Measurements from ENCODE around the gene RXRB. TPM values are rescaled to one million over a fixed set of nuclear protein-coding genes. Genes with fewer than 3 reads are reported as not detected.
A peak's percentile ranks its signal among the peaks of the same experiment; 100 is the strongest.

Gene RXRB
- total RNA-seq, 1 donor from 2014 or later, result 46.6 TPM

DNA sequence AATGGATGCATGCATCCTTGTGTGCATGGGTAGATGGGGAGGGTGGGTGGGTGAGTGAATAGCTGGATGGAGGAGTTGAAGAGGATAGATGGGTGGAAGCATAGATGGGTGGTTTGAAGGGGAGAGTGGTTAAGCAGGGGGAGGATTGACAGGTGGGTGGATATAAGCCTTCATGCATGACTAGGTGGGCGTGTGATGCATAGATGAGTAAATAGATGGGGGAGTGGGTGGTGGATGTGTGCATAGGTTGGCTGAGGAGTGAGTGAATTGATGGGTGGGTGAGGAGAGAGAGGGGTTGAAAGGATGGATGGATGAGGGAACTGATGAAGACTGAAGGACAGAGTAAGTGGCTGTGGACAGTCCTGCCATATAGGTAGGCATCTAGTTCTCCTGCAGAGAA, 12.7 kb downstream of the RXRB start:
- H3K27ac Mint-ChIP-seq, result no peak overlapping the region
- no peak for DNase-seq
- peaks cover 27% of the 10 kb centered on the region for H3K9me3 Mint-ChIP-seq
- H3K4me3 Mint-ChIP-seq, result no peak overlapping the region
- H3K27me3 Mint-ChIP-seq, result peaks cover 46% of the 10 kb centered on the region
- intact Hi-C loops (cut with micrococcal nuclease), result no loop called here
- peaks cover 19% of the 10 kb centered on the region for H3K36me3 Mint-ChIP-seq (ENCODE audit: low read depth)
- peaks cover 32% of the 10 kb centered on the region for H3K4me1 Mint-ChIP-seq

DNA sequence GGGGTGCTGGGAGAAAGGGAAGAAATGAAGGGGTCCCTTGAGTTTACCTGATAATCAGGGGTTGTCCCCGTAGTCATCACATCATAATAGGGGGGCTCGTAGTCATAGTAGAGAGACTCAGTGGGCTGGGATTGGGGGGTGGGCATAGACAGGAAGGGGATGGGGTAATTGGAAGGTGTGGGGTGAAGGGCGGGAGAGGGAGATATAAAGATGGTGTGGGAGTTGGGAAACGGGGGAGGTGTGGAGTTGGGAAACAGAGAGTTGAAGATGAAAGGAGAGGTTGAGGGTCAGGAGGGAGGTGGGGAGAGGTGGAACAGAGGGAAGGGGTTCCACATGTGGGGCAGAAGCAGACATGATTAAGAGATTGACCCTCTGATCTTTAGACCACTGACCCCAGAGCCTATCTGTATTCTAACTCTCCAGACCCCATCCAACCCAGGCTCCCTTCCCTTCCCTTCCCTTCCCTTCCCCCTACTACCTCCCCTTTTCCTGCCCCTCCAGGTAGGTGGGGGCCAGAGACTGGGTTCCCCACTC, 14.7 kb downstream of the RXRB start:
- intact Hi-C loops (cut with micrococcal nuclease), result no loop called here
- Mint-ChIP-seq H3K27me3 (peaks cover 28% of the 10 kb centered on the region), H3K36me3 (ENCODE audit: low read depth) (peaks cover 21% of the 10 kb centered on the region), H3K9me3 (peaks cover 30% of the 10 kb centered on the region), H3K4me1 (peaks cover 31% of the 10 kb centered on the region), H3K4me3 (no peak overlapping the region), H3K27ac (no peak overlapping the region)
- DNase-seq, result no peak

DNA sequence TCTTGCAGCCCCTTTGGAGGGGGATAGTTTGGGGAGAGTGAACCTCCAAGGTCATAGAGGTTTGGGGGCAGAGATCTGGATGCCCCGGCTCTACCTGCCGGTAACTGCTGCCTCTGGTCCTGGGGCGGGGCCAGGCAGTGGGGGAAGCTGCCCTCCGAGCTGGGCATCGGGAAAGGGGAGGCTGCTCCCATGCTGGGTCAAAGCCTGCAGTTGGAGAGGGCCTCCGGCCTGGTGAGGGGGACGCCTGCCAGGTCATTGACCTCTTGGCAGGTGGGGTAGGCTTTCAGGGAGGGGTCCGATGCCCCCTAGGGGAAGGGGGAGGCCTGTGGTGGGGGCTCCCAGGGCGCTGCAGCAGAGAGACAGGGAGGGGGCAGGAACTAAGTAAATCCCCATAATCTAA, 15.3 kb downstream of the RXRB start:
- intact Hi-C loops (cut with micrococcal nuclease), result no loop called here
- no peak overlapping the region for H3K4me3 Mint-ChIP-seq
- DNase-seq, result no peak
- peaks cover 30% of the 10 kb centered on the region for H3K9me3 Mint-ChIP-seq
- H3K27me3 Mint-ChIP-seq, result peaks cover 23% of the 10 kb centered on the region
- peaks cover 21% of the 10 kb centered on the region for H3K36me3 Mint-ChIP-seq (ENCODE audit: low read depth)
- peaks cover 31% of the 10 kb centered on the region for H3K4me1 Mint-ChIP-seq
- H3K27ac Mint-ChIP-seq, result no peak overlapping the region

DNA sequence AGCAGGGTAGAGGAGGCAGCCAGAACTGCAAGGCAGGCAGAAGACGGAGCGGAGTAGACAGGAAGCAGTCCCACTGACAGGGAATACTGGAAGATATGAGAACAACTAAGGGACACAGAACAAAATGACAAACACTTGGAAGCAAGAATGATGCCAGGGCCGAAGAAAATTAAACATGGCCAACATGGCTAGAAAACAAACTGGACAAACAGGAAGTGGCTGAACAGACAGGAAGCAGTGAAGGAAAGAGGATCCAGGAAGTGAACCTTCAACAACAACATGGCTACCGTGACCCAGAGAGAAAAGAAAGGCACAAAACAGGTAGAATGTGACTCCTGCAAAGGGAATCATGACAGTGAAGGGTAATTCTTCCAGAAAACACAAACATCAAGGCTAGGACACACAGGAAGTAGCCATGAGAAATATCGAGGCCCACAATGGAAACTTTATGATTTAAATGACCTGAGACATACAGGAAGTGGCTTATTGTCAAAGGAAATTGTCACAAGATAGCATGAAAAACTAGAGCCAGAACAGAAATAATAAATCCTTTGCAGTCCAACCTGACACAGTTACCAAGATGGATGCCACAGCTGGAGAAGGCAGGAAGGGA, 17.3 kb downstream of the RXRB start:
- peak; percentile 70 for DNase-seq
- Mint-ChIP-seq H3K4me3 (peak overlapping the region; percentile 27), H3K27me3 (peaks cover 16% of the 10 kb centered on the region), H3K36me3 (ENCODE audit: low read depth) (peaks cover 21% of the 10 kb centered on the region), H3K4me1 (peaks cover 29% of the 10 kb centered on the region), H3K27ac (peak overlapping the region; percentile 92), H3K9me3 (peaks cover 30% of the 10 kb centered on the region)
- intact Hi-C loops (cut with micrococcal nuclease), result no loop called here

DNA sequence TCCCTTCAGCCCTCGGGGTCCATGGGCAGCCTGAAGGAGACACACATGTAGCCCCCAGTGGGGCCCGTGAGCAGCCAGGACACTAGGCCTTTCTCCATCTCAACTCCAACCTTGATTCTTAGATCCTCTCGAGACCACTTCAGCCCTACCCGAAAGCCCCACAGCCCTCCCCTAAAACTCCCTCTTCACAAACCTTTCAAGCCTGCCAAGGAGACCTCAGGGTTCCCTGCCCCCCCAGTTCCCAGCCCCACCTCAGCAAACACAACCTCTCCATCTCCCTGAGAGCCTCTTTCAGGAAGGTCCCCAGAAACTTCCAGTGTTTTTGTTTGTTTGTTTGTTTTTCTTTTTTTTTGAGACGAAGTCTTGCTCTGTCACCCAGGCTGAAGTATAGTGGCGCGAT, 19.3 kb downstream of the RXRB start:
- H3K27ac Mint-ChIP-seq, result no peak overlapping the region
- DNase-seq, result no peak
- intact Hi-C loops (cut with micrococcal nuclease), result no loop called here
- H3K9me3 Mint-ChIP-seq, result peaks cover 23% of the 10 kb centered on the region
- H3K4me3 Mint-ChIP-seq, result no peak overlapping the region
- H3K36me3 Mint-ChIP-seq (ENCODE audit: low read depth), result peaks cover 21% of the 10 kb centered on the region
- peaks cover 5% of the 10 kb centered on the region for H3K27me3 Mint-ChIP-seq
- peaks cover 21% of the 10 kb centered on the region for H3K4me1 Mint-ChIP-seq

DNA sequence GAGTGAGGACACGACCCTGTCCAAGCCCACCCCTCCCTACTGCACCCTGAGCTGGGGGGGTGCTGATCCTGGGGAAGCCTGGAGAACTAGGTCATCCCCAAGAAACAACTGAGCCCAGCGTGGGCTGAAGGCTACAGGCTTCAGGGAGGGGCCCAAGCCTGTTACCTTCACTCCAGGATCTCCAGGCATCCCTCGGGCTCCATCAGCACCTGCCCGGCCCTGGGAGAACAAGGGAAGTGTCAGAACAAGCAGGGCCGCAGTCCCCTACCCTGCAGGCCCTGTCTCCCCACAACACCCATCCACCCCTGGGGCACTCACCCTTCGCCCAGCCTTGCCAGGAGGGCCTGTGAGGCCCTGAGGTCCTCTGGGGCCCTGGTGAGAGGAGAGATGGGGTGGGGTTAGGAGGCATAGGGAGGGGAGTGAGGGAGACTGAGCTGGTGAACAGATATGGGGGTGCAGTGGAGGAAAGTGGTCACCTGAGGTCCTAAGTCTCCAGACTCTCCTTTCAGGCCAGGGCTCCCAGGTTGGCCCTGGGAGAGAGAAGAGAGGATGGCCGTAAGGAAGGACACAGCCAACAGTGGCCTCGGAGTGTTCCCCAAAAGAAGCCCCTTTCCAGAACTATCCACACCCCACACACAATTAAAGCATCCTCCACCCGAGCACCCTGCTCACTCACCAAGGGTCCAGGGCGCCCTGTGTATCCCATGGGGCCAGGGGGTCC, 21.6 kb downstream of the RXRB start:
- DNase-seq, result no peak

DNA sequence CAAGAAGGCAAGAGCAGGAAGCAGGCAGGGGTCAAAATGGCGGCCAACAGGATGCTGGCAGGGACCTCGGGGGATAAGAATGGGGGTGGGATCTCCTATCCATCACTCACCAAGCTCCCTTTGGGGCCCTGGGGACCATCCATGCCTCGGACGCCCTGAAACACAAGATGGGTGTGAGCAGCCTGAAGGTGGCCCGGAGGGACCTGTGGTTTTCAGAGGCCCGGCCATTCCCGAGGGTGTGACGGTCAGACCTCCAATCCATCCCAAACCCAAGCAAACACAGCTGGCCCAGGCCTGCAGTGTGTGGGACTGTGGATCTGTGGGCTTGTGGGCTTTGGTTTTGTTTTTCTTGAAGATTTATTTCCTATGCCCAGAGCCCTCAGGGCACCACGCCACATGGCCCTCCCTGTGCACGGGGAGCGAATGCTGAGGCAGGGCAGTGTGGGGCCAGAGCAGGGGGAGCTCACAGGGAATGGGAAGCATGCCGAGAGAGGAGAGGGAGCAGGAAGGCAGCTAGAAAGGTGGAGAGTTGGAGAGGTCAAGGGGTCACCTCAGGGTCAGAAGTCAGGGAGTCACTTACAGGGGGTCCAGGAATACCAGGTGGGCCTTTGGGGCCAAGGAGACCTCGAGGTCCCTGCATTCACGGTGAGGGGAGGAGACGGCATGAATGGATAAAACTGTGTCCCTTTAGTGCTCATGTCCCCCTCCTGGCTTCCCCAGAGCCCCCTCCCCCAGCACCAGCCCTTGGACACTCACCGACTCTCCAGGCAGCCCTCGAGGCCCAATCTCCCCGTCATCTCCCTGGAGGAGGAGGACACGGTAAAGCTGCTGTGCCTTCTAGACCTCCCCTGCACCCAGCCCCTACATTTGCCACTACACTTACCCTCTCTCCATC, 22.7 kb downstream of the RXRB start:
- peaks cover 2% of the 10 kb centered on the region for H3K9me3 Mint-ChIP-seq
- intact Hi-C loops (cut with micrococcal nuclease), result no loop called here
- no peak overlapping the region for H3K4me3 Mint-ChIP-seq
- H3K27me3 Mint-ChIP-seq, result peaks cover under 1% of the 10 kb centered on the region
- no peak for DNase-seq
- no peak overlapping the region for H3K27ac Mint-ChIP-seq
- H3K36me3 Mint-ChIP-seq (ENCODE audit: low read depth), result peaks cover 2% of the 10 kb centered on the region
- peaks cover 2% of the 10 kb centered on the region for H3K4me1 Mint-ChIP-seq

More for the DNA sequence above, 21.6 kb downstream of the RXRB start:
- H3K27me3 Mint-ChIP-seq, result no peaks in the 10 kb centered on the region
- intact Hi-C loops (cut with micrococcal nuclease), result no loop called here
- H3K4me3 Mint-ChIP-seq, result no peak overlapping the region
- peaks cover 14% of the 10 kb centered on the region for H3K9me3 Mint-ChIP-seq
- no peak overlapping the region for H3K27ac Mint-ChIP-seq
- H3K36me3 Mint-ChIP-seq (ENCODE audit: low read depth), result peaks cover 13% of the 10 kb centered on the region
- peaks cover 13% of the 10 kb centered on the region for H3K4me1 Mint-ChIP-seq

DNA sequence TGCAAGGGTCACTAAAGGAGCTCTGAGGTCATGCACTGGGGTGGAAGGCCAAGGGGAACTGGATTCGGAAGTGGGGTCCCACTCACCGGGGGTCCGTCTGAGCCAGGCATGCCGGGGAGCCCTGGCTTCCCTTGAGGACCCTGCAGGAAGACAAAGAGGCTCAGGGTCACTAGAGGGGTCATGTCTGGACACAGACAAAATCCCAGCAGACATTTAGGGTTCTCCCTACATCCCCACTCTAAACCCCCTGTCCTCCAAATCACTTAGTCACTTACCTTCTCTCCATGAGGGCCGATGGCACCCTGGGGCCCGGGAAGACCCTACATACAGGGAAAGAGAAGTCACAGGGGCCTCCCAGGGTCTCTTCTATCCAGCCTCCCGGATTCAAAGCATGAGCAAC, 23.6 kb downstream of the RXRB start:
- H3K9me3 Mint-ChIP-seq, result no peaks in the 10 kb centered on the region
- H3K36me3 Mint-ChIP-seq (ENCODE audit: low read depth), result no peaks in the 10 kb centered on the region
- H3K27me3 Mint-ChIP-seq, result peaks cover 3% of the 10 kb centered on the region
- no peak for DNase-seq
- H3K27ac Mint-ChIP-seq, result no peak overlapping the region
- no peaks in the 10 kb centered on the region for H3K4me1 Mint-ChIP-seq
- intact Hi-C loops (cut with micrococcal nuclease), result no loop called here
- H3K4me3 Mint-ChIP-seq, result no peak overlapping the region

DNA sequence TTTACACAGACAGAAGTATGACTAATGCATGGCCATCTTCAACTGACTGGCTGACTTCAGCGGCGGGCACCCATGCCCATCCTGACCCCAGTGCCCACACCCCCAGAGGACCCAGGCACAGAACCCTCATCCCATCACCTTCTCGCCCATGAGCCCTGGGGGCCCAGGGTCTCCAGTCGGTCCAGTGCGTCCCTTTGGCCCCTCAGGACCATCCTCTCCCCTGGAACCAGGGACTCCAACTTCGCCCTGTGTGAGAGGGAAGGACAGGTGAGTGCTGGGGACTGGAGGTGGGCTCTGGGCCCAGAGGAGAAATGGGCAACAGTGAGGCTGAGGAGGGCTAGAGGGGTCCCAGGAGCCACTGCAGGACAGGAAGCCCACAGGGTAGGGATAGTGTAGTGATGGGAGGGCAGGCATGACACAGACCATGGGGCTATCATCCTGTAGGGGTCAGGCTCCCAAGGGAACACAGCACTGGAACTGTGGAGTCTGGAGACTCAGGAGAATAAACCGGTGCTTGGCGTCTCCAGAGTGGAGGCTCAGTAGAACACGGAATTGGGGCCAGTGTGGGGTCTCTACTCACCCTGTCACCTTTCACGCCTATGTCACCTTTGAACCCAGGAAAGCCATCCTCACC, 24.9 kb downstream of the RXRB start:
- H3K27ac Mint-ChIP-seq, result no peak overlapping the region
- DNase-seq, result no peak
- H3K4me1 Mint-ChIP-seq, result no peaks in the 10 kb centered on the region
- H3K4me3 Mint-ChIP-seq, result no peak overlapping the region
- intact Hi-C loops (cut with micrococcal nuclease), result no loop called here
- H3K27me3 Mint-ChIP-seq, result peaks cover 3% of the 10 kb centered on the region
- H3K36me3 Mint-ChIP-seq (ENCODE audit: low read depth), result no peaks in the 10 kb centered on the region
- H3K9me3 Mint-ChIP-seq, result no peaks in the 10 kb centered on the region

DNA sequence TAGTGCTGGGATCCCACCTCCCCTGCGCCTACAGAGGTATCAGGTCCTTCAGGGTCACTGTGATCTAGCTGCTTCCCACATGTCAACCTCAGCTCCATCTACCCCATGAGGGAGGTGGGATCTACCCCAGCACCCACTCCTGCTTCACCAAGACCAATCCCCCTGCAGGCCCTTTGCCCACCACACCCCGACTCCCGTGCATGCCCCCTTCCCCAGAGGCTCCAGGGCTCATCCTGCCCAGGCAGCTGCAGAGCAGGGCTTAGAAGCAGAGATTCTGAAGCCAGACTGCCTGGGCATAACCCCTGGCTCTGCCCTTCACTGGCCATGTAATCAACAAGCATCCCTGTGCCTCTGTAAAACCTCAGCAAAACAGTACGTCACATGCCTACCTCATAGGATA, 25.7 kb downstream of the RXRB start:
- no peak for DNase-seq
- Mint-ChIP-seq H3K4me3 (no peak overlapping the region), H3K9me3 (no peaks in the 10 kb centered on the region), H3K36me3 (ENCODE audit: low read depth) (no peaks in the 10 kb centered on the region), H3K27ac (no peak overlapping the region), H3K4me1 (no peaks in the 10 kb centered on the region), H3K27me3 (peaks cover 3% of the 10 kb centered on the region)
- intact Hi-C loops (cut with micrococcal nuclease), result no loop called here

DNA sequence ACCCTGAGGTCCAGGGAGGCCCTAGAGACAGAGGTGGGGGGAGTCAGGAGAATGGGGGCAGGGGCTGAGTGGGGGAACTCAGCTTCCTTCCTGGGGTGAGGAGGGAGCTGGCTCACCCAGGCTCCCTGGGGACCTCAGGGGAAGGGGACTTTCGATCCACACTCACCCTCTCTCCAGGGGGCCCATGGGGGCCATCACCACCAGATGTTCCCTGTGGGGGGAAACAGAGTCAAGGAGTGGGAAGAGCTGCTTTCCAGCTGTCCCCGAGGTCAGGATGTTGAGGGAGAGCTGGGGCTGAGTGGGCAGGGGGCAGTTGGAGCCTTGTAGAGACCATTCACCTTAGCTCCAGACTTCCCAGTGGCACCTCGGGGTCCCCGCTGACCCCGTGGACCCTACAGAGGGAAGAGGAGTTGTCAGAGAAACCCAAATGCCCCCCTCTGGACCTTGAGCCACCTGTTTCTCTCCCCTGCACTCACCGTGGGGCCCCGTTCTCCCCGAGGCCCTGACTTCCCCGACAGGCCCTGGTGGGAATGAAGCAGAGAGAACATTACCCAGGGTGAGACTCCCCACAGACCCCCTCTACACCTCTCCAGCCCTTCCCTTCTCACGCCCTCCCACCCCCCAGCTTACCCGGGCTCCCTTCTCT, 26.8 kb downstream of the RXRB start:
- H3K4me3 Mint-ChIP-seq, result no peak overlapping the region
- H3K4me1 Mint-ChIP-seq, result no peaks in the 10 kb centered on the region
- no peaks in the 10 kb centered on the region for H3K36me3 Mint-ChIP-seq (ENCODE audit: low read depth)
- intact Hi-C loops (cut with micrococcal nuclease), result no loop called here
- no peaks in the 10 kb centered on the region for H3K9me3 Mint-ChIP-seq
- H3K27ac Mint-ChIP-seq, result no peak overlapping the region
- H3K27me3 Mint-ChIP-seq, result peaks cover 3% of the 10 kb centered on the region
- DNase-seq, result no peak

DNA sequence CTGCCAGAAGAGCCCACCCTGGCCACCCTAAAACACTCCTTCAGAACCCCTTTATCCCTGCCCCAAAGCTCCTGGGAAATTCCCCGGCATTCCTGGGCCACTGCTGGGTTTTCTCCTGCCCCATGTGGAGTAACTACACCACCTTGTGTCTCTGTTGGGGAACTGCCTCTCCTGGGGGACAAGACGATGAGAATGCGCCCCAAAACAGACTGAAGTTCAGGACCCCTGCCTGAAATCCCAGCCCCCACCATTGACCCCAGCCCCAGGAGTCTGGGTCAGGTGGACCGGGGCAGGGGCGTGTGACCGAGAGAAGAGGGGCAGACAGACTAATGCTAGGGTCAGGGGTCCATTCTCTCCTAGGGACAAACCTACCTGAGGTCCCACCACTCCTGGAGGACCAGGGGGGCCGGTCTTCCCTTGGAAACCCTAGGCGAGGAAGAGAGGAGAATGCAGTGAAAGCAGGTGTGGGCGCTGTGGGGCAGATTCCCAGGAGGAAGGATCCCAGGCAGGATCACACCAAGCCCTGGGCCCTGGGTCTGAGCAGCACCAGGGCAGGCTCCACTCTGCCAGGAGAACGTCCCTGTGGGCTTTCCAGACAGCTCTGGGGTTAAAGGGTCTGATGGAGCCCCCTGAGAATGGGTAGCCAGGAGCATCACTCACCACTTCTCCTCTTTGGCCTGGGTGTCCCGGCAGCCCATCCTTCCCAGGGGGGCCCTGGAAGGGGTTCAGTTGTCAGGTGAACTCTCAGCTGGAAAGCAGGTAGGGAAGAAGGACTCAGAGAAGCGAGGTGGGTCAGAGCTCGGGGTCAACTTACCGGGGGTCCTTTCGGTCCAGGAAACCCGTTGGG, 27.6 kb downstream of the RXRB start:
- no peak overlapping the region for H3K4me3 Mint-ChIP-seq
- no peak overlapping the region for H3K27ac Mint-ChIP-seq

More for the DNA sequence above, 27.6 kb downstream of the RXRB start:
- no peaks in the 10 kb centered on the region for H3K36me3 Mint-ChIP-seq (ENCODE audit: low read depth)
- DNase-seq, result no peak
- H3K4me1 Mint-ChIP-seq, result no peaks in the 10 kb centered on the region
- H3K9me3 Mint-ChIP-seq, result no peaks in the 10 kb centered on the region
- intact Hi-C loops (cut with micrococcal nuclease), result no loop called here
- H3K27me3 Mint-ChIP-seq, result peaks cover 3% of the 10 kb centered on the region

Data from activated CD4-positive, alpha-beta T cell treated with anti-CD3 and anti-CD28 coated beads, Interleukin-2, amount 10 ng/mL, durations not matched to agents 24 days and 14 days (primary cell).